Smooth muscle cell of trachea (primary cell): ENCODE results near the gene SNX21. TPM values are rescaled to one million over a fixed set of nuclear protein-coding genes. Genes with fewer than 3 reads are reported as not detected.

Experiments used
- total RNA-seq: library from RNA; depleted of rRNA; stranded (reverse); fragments of >200 nt; gene quantifications from 2 replicates; pipeline ENCODE4 v1.2.1, GENCODE V29; 2014

Gene SNX21
- total RNA-seq, result 153 and 201 TPM in 2 replicates

GRCh38 chr20:45833030-45833882 is at the start of gene SNX21:
TSS of gene SNX21 (plus strand) at chr20:45833799. CDS start at chr20:45833920, 121 bp downstream.

GRCh38 chr20:45812157-45813005 is 21.2 kb upstream of the SNX21 start, which contains the start of gene UBE2C:
TSS of gene UBE2C (plus strand) at chr20:45812644. CDS start at chr20:45812696, 52 bp downstream.

GRCh38 chr20:45827030-45827652 is 6.5 kb upstream of the SNX21 start, which contains the start of gene TNNC2:
TSS of gene TNNC2 (minus strand) at chr20:45827312. CDS start at chr20:45827248, 64 bp downstream.

GRCh38 chr20:45857114-45857881 is 23.7 kb downstream of the SNX21 start, which contains the start of the genes ACOT8 and ZSWIM3:
TSS of gene ACOT8 (minus strand) at chr20:45857392. CDS start at chr20:45857315, 77 bp downstream.
TSS of gene ZSWIM3 (plus strand) at chr20:45857614. CDS start at chr20:45857826, 212 bp downstream.

GRCh38 chr20:45880988-45881788 is 47.6 kb downstream of the SNX21 start, which contains the start of gene ZSWIM1:
TSS of gene ZSWIM1 (plus strand) at chr20:45881227. CDS start at chr20:45882593, 1,366 bp downstream.

GRCh38 chr20:45887346-45887715 is 53.7 kb downstream of the SNX21 start, which contains the start of gene SPATA25:
TSS of gene SPATA25 (minus strand) at chr20:45887622. CDS start at chr20:45887590, 32 bp downstream.

GRCh38 chr20:45890985-45891983 is 57.7 kb downstream of the SNX21 start, which contains the start of the genes CTSA and NEURL2:
TSS of gene CTSA (plus strand) at chr20:45891335. CDS start at chr20:45891569, 234 bp downstream.
TSS of gene NEURL2 (minus strand) at chr20:45891208. CDS start at chr20:45890991, 217 bp downstream.

Other genes with a start within 250 kb of the SNX21 start
- gene WFDC10A, start 204.1 kb upstream of the SNX21 start, total RNA-seq, result not detected in 2 replicates
- not detected in 2 replicates for gene WFDC9, start 202.5 kb upstream of the SNX21 start, total RNA-seq
- gene WFDC11, start 163.6 kb upstream of the SNX21 start, total RNA-seq, result not detected in 2 replicates
- gene WFDC13, start 131.8 kb upstream of the SNX21 start, total RNA-seq, result not detected in 2 replicates
- gene WFDC10B, start 128.8 kb upstream of the SNX21 start, total RNA-seq, result not detected in 2 replicates
- not detected in 2 replicates for gene SPINT4, start 111.5 kb upstream of the SNX21 start, total RNA-seq
- 0.33 and 0.58 TPM in 2 replicates for gene WFDC3, start 41.9 kb upstream of the SNX21 start, total RNA-seq
- gene DNTTIP1, start 41.8 kb upstream of the SNX21 start, total RNA-seq, result 10.6 and 17.5 TPM in 2 replicates
- 3.0 and 27.8 TPM in 2 replicates for gene UBE2C, start 21.2 kb upstream of the SNX21 start, total RNA-seq
- 1.0 and 2.2 TPM in 2 replicates for gene TNNC2, start 6.5 kb upstream of the SNX21 start, total RNA-seq
- gene ACOT8, start 23.6 kb downstream of the SNX21 start, total RNA-seq, result 42.7 and 44.1 TPM in 2 replicates
- 6.8 and 9.1 TPM in 2 replicates for gene ZSWIM3, start 23.8 kb downstream of the SNX21 start, total RNA-seq
- gene ZSWIM1, start 47.4 kb downstream of the SNX21 start, total RNA-seq, result 3.9 and 7.3 TPM in 2 replicates
- gene SPATA25, start 53.8 kb downstream of the SNX21 start, total RNA-seq, result 1.5 and 3.5 TPM in 2 replicates
- 6.4 and 13.9 TPM in 2 replicates for gene NEURL2, start 57.4 kb downstream of the SNX21 start, total RNA-seq
- gene CTSA, start 57.5 kb downstream of the SNX21 start, total RNA-seq, result 114 and 252 TPM in 2 replicates
- gene PLTP, start 78.4 kb downstream of the SNX21 start, total RNA-seq, result 39.0 and 162 TPM in 2 replicates
- gene PCIF1, start 100.9 kb downstream of the SNX21 start, total RNA-seq, result 10.3 and 16.3 TPM in 2 replicates
- gene ZNF335, start 138.4 kb downstream of the SNX21 start, total RNA-seq, result 15.3 and 16.2 TPM in 2 replicates
- not detected in 2 replicates for gene MMP9, start 175.1 kb downstream of the SNX21 start, total RNA-seq
- gene SLC12A5, start 195.4 kb downstream of the SNX21 start, total RNA-seq, result 0.17 TPM in 1 of 2 replicates, not detected in the other